Mucosa of descending colon (tissue), 3 donors: ENCODE data around the gene NR1I2. TPM values are rescaled to one million over a fixed set of nuclear protein-coding genes. Genes with fewer than 3 reads are reported as not detected.

ENCODE experiments used
- ATAC-seq: fragments of 200-7000 bp; cut with Tn5 transposase; one replicate; pipeline ENCODE4 v1.9.1; 2020; ENCODE audit warnings: mild to moderate bottlenecking, moderate library complexity
- DNase-seq, 3 donors: peaks; one replicate each; pipeline ENCODE4 v3.0.0-alpha.2; 2020
- H3K36me3 ChIP-seq: fragments of 200-600 bp; one replicate; pipeline ENCODE4 v1.8.0; 2021; ENCODE audit warnings: low read depth, mild to moderate bottlenecking
- H3K4me1 ChIP-seq: fragments of 200-600 bp; one replicate; pipeline ENCODE4 v1.8.0; 2021; ENCODE audit warnings: low read depth, mild to moderate bottlenecking
- H3K4me3 ChIP-seq: fragments of 200-600 bp; one replicate; pipeline ENCODE4 v1.8.0; 2021; ENCODE audit warnings: mild to moderate bottlenecking
- H3K9me3 ChIP-seq: fragments of 200-600 bp; one replicate; pipeline ENCODE4 v1.8.0; 2021; ENCODE audit warnings: mild to moderate bottlenecking
- CTCF ChIP-seq: fragments of 200-600 bp; IDR thresholded peaks from one replicate; pipeline ENCODE4 v1.8.0; 2022; ENCODE audit warnings: antibody characterized with exemption, mild to moderate bottlenecking
- intact Hi-C, 2 donors: fragments of 100-400 bp; cut with DNase I in 1 of 2; cut with micrococcal nuclease in 1 of 2; formaldehyde crosslinking; loops; one replicate each; pipeline versions ENCODE4 v1.11.0 to v1.11.1; 2022; cut with DNase I, micrococcal nuclease
- total RNA-seq, 3 donors: library from RNA; stranded (reverse); fragmentation: NEBNext Ultra II Directional in 2 of 3; extraction: Animal tissue kit (Norgen Biotek cat#: 25700) in 2 of 3; gene quantifications; one replicate each; pipeline versions ENCODE4 v1.2.1 to v1.2.4, GENCODE V29; 2021 to 2023
- donor health status: DM: no; HTN: no; CAD: no; lungs with moderate emphysema.
- donor health status: DM: no; HTN: no; CAD: no.
- donor health status: DM: no; HTN: yes; CAD: no.

NR1I2 gene
- total RNA-seq, 3 donors from 2014 or later, result 62.9 to 141 (median 79.1) TPM

- Histone ChIP-seq H3K4me1 (no peaks in the 10 kb centered on the region), H3K4me3 (no peak overlapping the region), H3K36me3 (no peaks in the 10 kb centered on the region), H3K9me3 (no peaks in the 10 kb centered on the region)
- ATAC-seq, result no peak
- TF ChIP-seq CTCF, result no peak
- intact Hi-C loops, result no loop called here
- DNase-seq, result no peak
Observed at GRCh38 chr3:119831941-119832371, 50.1 kb downstream of the NR1I2 start.

GRCh38 chr3:119834754-119835370, 53.0 kb downstream of the NR1I2 start:
- DNase-seq (no peak), ATAC-seq (no peak)
- TF ChIP-seq CTCF, result no peak
- Histone ChIP-seq H3K4me1 (no peaks in the 10 kb centered on the region), H3K9me3 (no peaks in the 10 kb centered on the region), H3K4me3 (no peak overlapping the region), H3K36me3 (no peaks in the 10 kb centered on the region)
- intact Hi-C loops, result no loop called here

GRCh38 chr3:119835556-119835955, 53.7 kb downstream of the NR1I2 start:
- no peak for ATAC-seq

GRCh38 chr3:119841808-119842471, 60.0 kb downstream of the NR1I2 start:
- intact Hi-C loops, result no loop called here
- ATAC-seq (no peak), DNase-seq (no peak)
- TF ChIP-seq CTCF, result no peak
- Histone ChIP-seq H3K4me3 (no peak overlapping the region), H3K36me3 (no peaks in the 10 kb centered on the region), H3K4me1 (no peaks in the 10 kb centered on the region), H3K9me3 (no peaks in the 10 kb centered on the region)

More at GRCh38 chr3:119835556-119835955, 53.7 kb downstream of the NR1I2 start:
- no peak for DNase-seq
- H3K4me3 ChIP-seq, result no peak overlapping the region
- TF ChIP-seq CTCF, result no peak
- no peaks in the 10 kb centered on the region for H3K36me3 ChIP-seq
- no peaks in the 10 kb centered on the region for H3K9me3 ChIP-seq
- intact Hi-C loops, result no loop called here
- no peaks in the 10 kb centered on the region for H3K4me1 ChIP-seq

GRCh38 chr3:119849126-119849525, 67.2 kb downstream of the NR1I2 start:
- DNase-seq (no peak), ATAC-seq (no peak)
- no peaks in the 10 kb centered on the region for H3K36me3 ChIP-seq
- TF ChIP-seq CTCF, result no peak
- H3K4me3 ChIP-seq, result no peak overlapping the region
- intact Hi-C loops, result no loop called here
- no peaks in the 10 kb centered on the region for H3K4me1 ChIP-seq
- H3K9me3 ChIP-seq, result no peaks in the 10 kb centered on the region
